Type B pancreatic cell (in vitro differentiated cells): ENCODE results near the gene MRTFA. TPM values are rescaled to one million over a fixed set of nuclear protein-coding genes. Genes with fewer than 3 reads are reported as not detected.

ENCODE experiments used
- DNase-seq: peaks from one replicate; pipeline ENCODE4 v3.0.0; 2021; ENCODE audit warnings: mixed read lengths; ENCODE audit not compliant: unreplicated experiment; ENCODE audit errors: extremely low spot score
- H3K27ac Mint-ChIP-seq: 2 replicates; pipeline ENCODE4 v1.8.0; 2021; ENCODE audit warnings: mild to moderate bottlenecking, mixed read lengths
- H3K27me3 Mint-ChIP-seq: 2 replicates; pipeline ENCODE4 v1.8.0; 2021; ENCODE audit warnings: mixed read lengths
- H3K36me3 Mint-ChIP-seq: 2 replicates; pipeline ENCODE4 v1.8.0; 2021; ENCODE audit warnings: mixed read lengths
- H3K4me1 Mint-ChIP-seq: one replicate; pipeline ENCODE4 v1.8.0; 2021; ENCODE audit warnings: mixed read lengths; ENCODE audit not compliant: unreplicated experiment
- H3K4me3 Mint-ChIP-seq: 2 replicates; pipeline ENCODE4 v1.8.0; 2021; ENCODE audit warnings: mild to moderate bottlenecking, mixed read lengths
- H3K9me3 Mint-ChIP-seq: 2 replicates; pipeline ENCODE4 v1.8.0; 2021; ENCODE audit warnings: mixed read lengths
- total RNA-seq: library from RNA; stranded (reverse); gene quantifications from 2 replicates; pipeline ENCODE4 v1.2.1, GENCODE V29; 2021; ENCODE audit warnings: low replicate concordance
- TF ChIP-seq, protein P1 (sequence below): fragments of 200-600 bp; sonication (generic); conservative IDR thresholded peaks from 2 replicates; pipeline ENCODE4 v1.5.0; 2021; ENCODE audit warnings: antibody characterized with exemption, mild to moderate bottlenecking

Gene MRTFA
- total RNA-seq, 1 donor from 2014 or later, result 49.8 TPM

DNA sequence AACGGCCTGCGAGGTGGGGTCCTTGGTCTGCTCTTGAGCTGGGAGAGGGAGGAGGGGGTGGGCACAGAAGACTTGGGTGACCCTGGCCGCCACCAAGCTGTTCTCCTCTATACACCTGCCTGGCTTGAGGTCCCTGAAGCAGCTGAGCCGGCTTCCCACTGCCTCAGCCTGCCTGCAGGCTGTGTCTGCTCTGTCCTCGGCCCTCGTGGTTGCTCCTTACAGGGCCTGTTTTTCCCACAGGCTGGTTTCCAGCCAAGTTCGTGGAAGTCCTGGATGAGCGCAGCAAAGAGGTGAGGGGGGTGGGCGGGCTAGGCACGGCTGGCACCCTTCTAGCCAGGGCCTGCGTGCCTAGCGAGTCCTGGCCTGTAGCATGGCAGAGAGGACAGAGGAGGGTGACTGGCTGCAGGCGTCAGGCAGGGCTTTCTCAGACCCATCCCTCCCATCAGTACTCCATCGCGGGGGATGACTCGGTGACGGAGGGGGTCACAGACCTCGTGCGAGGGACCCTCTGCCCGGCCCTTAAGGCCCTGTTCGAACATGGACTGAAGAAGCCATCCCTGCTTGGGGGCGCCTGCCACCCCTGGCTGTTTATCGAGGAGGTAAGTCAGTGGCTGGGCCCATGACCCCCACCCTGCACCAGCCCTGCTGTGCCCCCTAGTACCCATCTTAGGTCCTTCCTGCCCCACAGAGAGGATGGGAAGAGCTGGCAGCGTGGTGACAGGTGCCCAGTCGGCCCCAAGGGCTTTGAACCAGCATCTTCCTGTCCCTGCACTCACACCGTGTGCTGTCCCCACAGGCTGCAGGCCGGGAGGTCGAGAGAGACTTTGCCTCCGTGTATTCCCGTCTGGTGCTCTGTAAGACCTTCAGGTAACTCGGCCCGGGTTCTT lies 228.4 kb downstream of the MRTFA start:
- no peaks in the 10 kb centered on the region for H3K9me3 Mint-ChIP-seq
- H3K27ac Mint-ChIP-seq, result no peak overlapping the region
- H3K27me3 Mint-ChIP-seq, result no peaks in the 10 kb centered on the region
- no peaks in the 10 kb centered on the region for H3K4me1 Mint-ChIP-seq
- TF ChIP-seq, protein P1, sequence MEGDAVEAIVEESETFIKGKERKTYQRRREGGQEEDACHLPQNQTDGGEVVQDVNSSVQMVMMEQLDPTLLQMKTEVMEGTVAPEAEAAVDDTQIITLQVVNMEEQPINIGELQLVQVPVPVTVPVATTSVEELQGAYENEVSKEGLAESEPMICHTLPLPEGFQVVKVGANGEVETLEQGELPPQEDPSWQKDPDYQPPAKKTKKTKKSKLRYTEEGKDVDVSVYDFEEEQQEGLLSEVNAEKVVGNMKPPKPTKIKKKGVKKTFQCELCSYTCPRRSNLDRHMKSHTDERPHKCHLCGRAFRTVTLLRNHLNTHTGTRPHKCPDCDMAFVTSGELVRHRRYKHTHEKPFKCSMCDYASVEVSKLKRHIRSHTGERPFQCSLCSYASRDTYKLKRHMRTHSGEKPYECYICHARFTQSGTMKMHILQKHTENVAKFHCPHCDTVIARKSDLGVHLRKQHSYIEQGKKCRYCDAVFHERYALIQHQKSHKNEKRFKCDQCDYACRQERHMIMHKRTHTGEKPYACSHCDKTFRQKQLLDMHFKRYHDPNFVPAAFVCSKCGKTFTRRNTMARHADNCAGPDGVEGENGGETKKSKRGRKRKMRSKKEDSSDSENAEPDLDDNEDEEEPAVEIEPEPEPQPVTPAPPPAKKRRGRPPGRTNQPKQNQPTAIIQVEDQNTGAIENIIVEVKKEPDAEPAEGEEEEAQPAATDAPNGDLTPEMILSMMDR, result no peak
- no peak overlapping the region for H3K4me3 Mint-ChIP-seq
- no peak for DNase-seq
- peaks cover 4% of the 10 kb centered on the region for H3K36me3 Mint-ChIP-seq

GRCh38 chr22:40407021-40407761 lies 229.3 kb downstream of the MRTFA start:
- TF ChIP-seq, protein P1, result no peak
- Mint-ChIP-seq H3K4me1 (no peaks in the 10 kb centered on the region), H3K36me3 (no peaks in the 10 kb centered on the region), H3K27ac (no peak overlapping the region), H3K9me3 (no peaks in the 10 kb centered on the region), H3K27me3 (no peaks in the 10 kb centered on the region), H3K4me3 (no peak overlapping the region)
- DNase-seq, result no peak

- TF ChIP-seq, protein P1, result no peak
- Mint-ChIP-seq H3K36me3 (peaks cover 5% of the 10 kb centered on the region), H3K27ac (no peak overlapping the region), H3K27me3 (no peaks in the 10 kb centered on the region), H3K4me3 (no peak overlapping the region), H3K9me3 (no peaks in the 10 kb centered on the region), H3K4me1 (no peaks in the 10 kb centered on the region)
- DNase-seq, result no peak
Observed at GRCh38 chr22:40406063-40406890, 230.2 kb downstream of the MRTFA start.

- Mint-ChIP-seq H3K9me3 (no peaks in the 10 kb centered on the region), H3K4me1 (no peaks in the 10 kb centered on the region), H3K27ac (no peak overlapping the region), H3K36me3 (peaks cover 5% of the 10 kb centered on the region), H3K27me3 (no peaks in the 10 kb centered on the region), H3K4me3 (no peak overlapping the region)
- DNase-seq, result no peak
- TF ChIP-seq, protein P1, result no peak
Observed at GRCh38 chr22:40405178-40406062, 231.1 kb downstream of the MRTFA start.
